ENCODE results near the gene KNCN.

Gene KNCN

DNA sequence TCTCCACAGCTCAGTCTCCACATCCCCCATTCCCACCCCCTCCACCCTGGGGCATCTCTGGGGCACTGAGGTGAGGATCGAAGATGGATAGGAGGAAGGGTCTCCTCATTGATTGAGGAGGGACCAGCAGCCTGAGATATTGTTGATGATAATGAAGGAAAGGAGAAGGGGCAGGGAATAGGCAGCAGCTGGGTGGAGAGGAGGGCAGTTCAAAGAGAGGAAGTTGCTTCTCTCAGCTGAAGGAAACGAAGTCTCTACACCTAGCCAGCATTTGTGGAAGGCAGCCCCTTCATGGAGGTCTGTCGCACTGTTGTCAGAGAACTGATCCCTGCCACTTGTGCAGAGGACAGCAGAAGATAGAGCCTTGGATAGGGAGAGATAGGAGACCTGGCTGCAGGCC lies 5.7 kb downstream of the KNCN start:
- TF ChIP-seq EP300 (IDR thresholded peaks at IDR 0.05; ENCODE audit: borderline replicate concordance), result no peak
- TF ChIP-seq FOXM1 (IDR thresholded peaks at IDR 0.05; ENCODE audit: borderline replicate concordance, low read depth), result no peak
- TF ChIP-seq, protein P1, sequence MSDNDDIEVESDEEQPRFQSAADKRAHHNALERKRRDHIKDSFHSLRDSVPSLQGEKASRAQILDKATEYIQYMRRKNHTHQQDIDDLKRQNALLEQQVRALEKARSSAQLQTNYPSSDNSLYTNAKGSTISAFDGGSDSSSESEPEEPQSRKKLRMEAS (IDR thresholded peaks at IDR 0.05), result no peak
- TF ChIP-seq, protein P2, sequence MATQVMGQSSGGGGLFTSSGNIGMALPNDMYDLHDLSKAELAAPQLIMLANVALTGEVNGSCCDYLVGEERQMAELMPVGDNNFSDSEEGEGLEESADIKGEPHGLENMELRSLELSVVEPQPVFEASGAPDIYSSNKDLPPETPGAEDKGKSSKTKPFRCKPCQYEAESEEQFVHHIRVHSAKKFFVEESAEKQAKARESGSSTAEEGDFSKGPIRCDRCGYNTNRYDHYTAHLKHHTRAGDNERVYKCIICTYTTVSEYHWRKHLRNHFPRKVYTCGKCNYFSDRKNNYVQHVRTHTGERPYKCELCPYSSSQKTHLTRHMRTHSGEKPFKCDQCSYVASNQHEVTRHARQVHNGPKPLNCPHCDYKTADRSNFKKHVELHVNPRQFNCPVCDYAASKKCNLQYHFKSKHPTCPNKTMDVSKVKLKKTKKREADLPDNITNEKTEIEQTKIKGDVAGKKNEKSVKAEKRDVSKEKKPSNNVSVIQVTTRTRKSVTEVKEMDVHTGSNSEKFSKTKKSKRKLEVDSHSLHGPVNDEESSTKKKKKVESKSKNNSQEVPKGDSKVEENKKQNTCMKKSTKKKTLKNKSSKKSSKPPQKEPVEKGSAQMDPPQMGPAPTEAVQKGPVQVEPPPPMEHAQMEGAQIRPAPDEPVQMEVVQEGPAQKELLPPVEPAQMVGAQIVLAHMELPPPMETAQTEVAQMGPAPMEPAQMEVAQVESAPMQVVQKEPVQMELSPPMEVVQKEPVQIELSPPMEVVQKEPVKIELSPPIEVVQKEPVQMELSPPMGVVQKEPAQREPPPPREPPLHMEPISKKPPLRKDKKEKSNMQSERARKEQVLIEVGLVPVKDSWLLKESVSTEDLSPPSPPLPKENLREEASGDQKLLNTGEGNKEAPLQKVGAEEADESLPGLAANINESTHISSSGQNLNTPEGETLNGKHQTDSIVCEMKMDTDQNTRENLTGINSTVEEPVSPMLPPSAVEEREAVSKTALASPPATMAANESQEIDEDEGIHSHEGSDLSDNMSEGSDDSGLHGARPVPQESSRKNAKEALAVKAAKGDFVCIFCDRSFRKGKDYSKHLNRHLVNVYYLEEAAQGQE (IDR thresholded peaks at IDR 0.05; ENCODE audit: low read depth), result no peak
- no peak for TF ChIP-seq CEBPB (IDR thresholded peaks at IDR 0.05)
- no peak for TF ChIP-seq CREB1 (IDR thresholded peaks at IDR 0.05; ENCODE audit: low read depth)
- no peak for TF ChIP-seq TAF1 (IDR thresholded peaks at IDR 0.05; ENCODE audit: low read depth)
- no peak for TF ChIP-seq EGR1 (IDR thresholded peaks at IDR 0.05)
- no peak for TF ChIP-seq ZBTB7A (IDR thresholded peaks at IDR 0.05; ENCODE audit: low read depth)
- no peak for TF ChIP-seq YY1 (IDR thresholded peaks at IDR 0.05; ENCODE audit: low read depth)
- TF ChIP-seq, protein P3, sequence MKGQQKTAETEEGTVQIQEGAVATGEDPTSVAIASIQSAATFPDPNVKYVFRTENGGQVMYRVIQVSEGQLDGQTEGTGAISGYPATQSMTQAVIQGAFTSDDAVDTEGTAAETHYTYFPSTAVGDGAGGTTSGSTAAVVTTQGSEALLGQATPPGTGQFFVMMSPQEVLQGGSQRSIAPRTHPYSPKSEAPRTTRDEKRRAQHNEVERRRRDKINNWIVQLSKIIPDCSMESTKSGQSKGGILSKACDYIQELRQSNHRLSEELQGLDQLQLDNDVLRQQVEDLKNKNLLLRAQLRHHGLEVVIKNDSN (IDR thresholded peaks at IDR 0.05), result no peak
- no peak for TF ChIP-seq TCF12 (IDR thresholded peaks at IDR 0.05; ENCODE audit: low read depth)
- no peak for TF ChIP-seq TEAD4 (IDR thresholded peaks at IDR 0.05)
- no peak for TF ChIP-seq RAD21 (IDR thresholded peaks at IDR 0.05; ENCODE audit: low read depth)
- TF ChIP-seq NFIC (IDR thresholded peaks at IDR 0.05), result no peak

DNA sequence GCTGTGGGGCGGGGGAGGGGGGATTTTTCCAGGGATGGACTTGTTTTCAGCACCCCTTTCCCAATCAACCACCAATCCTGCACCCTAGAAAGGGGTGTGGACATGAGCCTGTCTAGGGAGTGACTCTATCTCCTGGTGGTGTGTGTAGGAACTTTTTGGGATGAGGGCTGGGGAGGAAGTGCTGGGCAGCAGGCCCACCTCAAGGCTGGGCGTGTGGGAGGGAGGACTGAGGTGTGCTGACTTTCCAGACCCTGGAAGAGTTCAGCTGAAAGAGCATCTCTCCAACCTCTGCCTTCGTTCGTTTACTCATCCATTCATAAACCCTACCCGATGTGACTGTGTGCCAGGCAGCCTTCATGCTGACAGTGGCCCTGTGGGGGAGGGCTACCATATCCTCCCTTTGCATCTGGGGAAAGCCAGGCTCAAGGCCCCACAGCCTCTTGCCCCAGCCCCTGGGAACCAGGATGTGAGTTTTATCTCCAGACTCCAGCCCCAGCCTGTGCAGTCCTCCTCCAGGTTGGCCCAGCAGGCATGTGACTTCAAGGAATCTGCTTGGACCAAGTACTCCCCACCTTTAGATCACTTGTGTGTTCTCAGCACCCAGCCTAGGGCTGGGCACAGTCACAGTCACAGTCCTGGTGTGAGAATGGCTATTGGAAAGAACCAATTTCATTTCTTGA lies 6.7 kb downstream of the KNCN start:
- no peak for TF ChIP-seq TEAD4 (IDR thresholded peaks at IDR 0.05)
- TF ChIP-seq, protein P3 (IDR thresholded peaks at IDR 0.05), result no peak
- TF ChIP-seq ZBTB7A (IDR thresholded peaks at IDR 0.05; ENCODE audit: low read depth), result no peak
- TF ChIP-seq, protein P2 (IDR thresholded peaks at IDR 0.05; ENCODE audit: low read depth), result no peak

DNA sequence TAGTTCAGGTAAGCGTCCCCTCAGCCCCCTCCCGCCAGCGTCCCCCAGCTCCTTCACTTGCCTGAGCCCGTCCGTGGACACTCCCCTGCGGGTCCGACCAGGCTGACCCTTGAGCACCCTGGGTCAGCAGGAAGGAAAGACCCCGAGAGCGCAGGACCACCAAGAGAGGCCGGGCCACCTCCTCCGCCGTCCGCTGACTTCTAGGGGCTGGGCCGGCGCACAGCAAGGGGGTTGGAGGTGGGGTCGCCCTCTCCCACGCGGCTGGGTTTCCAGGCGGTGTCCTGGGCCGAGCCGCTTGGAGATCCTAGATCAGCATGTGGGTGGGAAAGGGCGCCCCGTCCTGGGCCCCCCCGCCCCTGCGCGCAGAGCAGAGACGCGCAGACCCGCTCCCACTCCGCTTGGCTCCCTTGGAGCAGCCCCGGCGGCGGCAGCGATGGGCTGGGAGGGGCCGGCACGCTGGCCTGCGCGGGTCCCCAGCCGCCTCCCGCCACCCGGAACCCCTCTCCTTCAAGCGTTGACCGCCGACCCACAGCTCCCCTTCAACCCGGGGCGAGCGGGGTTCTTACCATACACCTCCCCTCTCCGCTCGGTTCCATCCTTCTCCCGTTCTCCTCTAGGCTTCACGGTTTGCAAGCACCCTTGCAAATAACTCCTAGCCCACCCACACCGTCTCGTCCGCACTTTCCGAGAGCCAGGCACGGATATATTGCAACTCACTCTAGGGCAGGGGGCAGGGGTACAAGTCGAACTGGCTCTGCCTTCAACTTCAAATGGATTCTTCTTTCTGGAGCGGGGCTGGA lies 7.5 kb downstream of the KNCN start:
- TF ChIP-seq FOXM1 (IDR thresholded peaks at IDR 0.05; ENCODE audit: borderline replicate concordance, low read depth) (no peak), CREB1 (IDR thresholded peaks at IDR 0.05; ENCODE audit: low read depth) (no peak), NFIC (IDR thresholded peaks at IDR 0.05) (no peak), RAD21 (IDR thresholded peaks at IDR 0.05; ENCODE audit: low read depth) (no peak), YY1 (IDR thresholded peaks at IDR 0.05; ENCODE audit: low read depth) (no peak), CEBPB (IDR thresholded peaks at IDR 0.05) (no peak), TAF1 (IDR thresholded peaks at IDR 0.05; ENCODE audit: low read depth) (no peak), ZBTB7A (IDR thresholded peaks at IDR 0.05; ENCODE audit: low read depth) (no peak), TCF12 (IDR thresholded peaks at IDR 0.05; ENCODE audit: low read depth) (no peak), TEAD4 (IDR thresholded peaks at IDR 0.05) (no peak), EP300 (IDR thresholded peaks at IDR 0.05; ENCODE audit: borderline replicate concordance) (no peak)
- TF ChIP-seq, protein P3 (IDR thresholded peaks at IDR 0.05), result no peak
- TF ChIP-seq, protein P1 (IDR thresholded peaks at IDR 0.05), result no peak

DNA sequence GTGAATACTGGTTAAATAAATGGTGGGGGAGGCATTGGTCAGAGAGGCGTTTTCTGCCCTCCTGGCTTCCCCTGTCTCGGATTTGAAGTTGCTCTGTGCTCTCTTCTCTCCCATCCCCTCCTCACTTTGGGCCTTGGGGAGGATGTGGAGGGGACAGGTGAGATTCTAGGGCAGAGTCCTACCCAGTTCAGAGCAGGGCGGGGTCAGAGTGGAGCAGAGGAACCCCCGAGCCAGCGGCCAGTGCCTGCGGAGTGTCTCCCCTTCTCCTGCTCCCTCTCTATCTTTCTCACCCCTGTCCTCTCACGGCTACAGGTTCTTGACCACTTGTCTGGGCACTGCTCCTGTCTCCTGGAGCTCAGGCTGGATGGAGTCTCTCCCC lies 8.1 kb downstream of the KNCN start:
- TF ChIP-seq TCF12 (IDR thresholded peaks at IDR 0.05; ENCODE audit: low read depth), result no peak
- TF ChIP-seq TAF1 (IDR thresholded peaks at IDR 0.05; ENCODE audit: low read depth), result no peak
- TF ChIP-seq, protein P2 (IDR thresholded peaks at IDR 0.05; ENCODE audit: low read depth), result no peak
- no peak for TF ChIP-seq NFIC (IDR thresholded peaks at IDR 0.05)
- no peak for TF ChIP-seq FOXM1 (IDR thresholded peaks at IDR 0.05; ENCODE audit: borderline replicate concordance, low read depth)
- TF ChIP-seq EP300 (IDR thresholded peaks at IDR 0.05; ENCODE audit: borderline replicate concordance), result no peak
- no peak for TF ChIP-seq CEBPB (IDR thresholded peaks at IDR 0.05)
- TF ChIP-seq TEAD4 (IDR thresholded peaks at IDR 0.05), result no peak
- no peak for TF ChIP-seq YY1 (IDR thresholded peaks at IDR 0.05; ENCODE audit: low read depth)
